Transverse colon (tissue), 4 donors: ENCODE data around the gene DIPK1B. TPM values are rescaled to one million over a fixed set of nuclear protein-coding genes. Genes with fewer than 3 reads are reported as not detected.

Experiments
- DNase-seq: peaks from one replicate; pipeline ENCODE4 v3.0.0-alpha.2; 2019
- H3K27ac ChIP-seq, 4 donors: fragments of 200-600 bp; sonication (generic); 2 replicates each; pipeline ENCODE4 v1.5.1; 2016 to 2018; ENCODE audit warnings: inconsistent platforms in 4 of 4
- H3K27me3 ChIP-seq: fragments of 200-600 bp; sonication (generic); 2 replicates; pipeline ENCODE4 v1.5.1; 2017; ENCODE audit warnings: inconsistent platforms
- H3K36me3 ChIP-seq, 4 donors: fragments of 200-600 bp; sonication (generic); 2 replicates each; pipeline ENCODE4 v1.5.1; 2017 to 2019; ENCODE audit warnings: inconsistent platforms in 4 of 4
- H3K4me1 ChIP-seq, 4 donors: fragments of 200-600 bp; sonication (generic); 2 replicates each; pipeline ENCODE4 v1.5.1; 2017 to 2020; ENCODE audit warnings: inconsistent platforms in 4 of 4
- H3K4me3 ChIP-seq, 4 donors: fragments of 200-600 bp; sonication (generic); 1 replicate in 1 of 4; 2 replicates in 3 of 4; pipeline versions ENCODE4 v1.5.1 to v1.6.1; 2017 to 2019; ENCODE audit warnings: inconsistent platforms in 4 of 4
- H3K9me3 ChIP-seq, 2 donors: fragments of 200-600 bp; sonication (generic); 2 replicates each; pipeline ENCODE4 v1.5.1; 2017 to 2019; ENCODE audit warnings: inconsistent platforms in 2 of 2
- EP300 ChIP-seq: sonication (generic); formaldehyde crosslinking; IDR thresholded peaks from one replicate; pipeline ENCODE4 v1.6.1; 2017; ENCODE audit warnings: antibody characterized with exemption, low read depth
- POLR2A ChIP-seq: fragments of 450-650 bp; IDR thresholded peaks from one replicate; pipeline ENCODE4 v1.6.1; 2016; ENCODE audit warnings: antibody characterized with exemption, mild to moderate bottlenecking, moderate library complexity
- POLR2AphosphoS5 ChIP-seq, 3 donors: sonication (generic); formaldehyde crosslinking; IDR thresholded peaks; one replicate each; pipeline ENCODE4 v1.6.1; 2016; ENCODE audit warnings: antibody characterized with exemption in 3 of 3
- WGBS, 2 donors: methylation state at CpG; one replicate each; pipeline ENCODE4 v1.1.5; 2018; ENCODE audit warnings: low coverage in 1 of 2; 5-methylcytosine and 5-hydroxymethylcytosine counted together
- in situ Hi-C, 4 donors: fragments of 200-750 bp; cut with MboI; loops; one replicate each; pipeline versions ENCODE4 v1.15.0 to v1.15.1; 2017; ENCODE audit warnings: low sequenced_read_pairs in 3 of 4, low pct_ligation_motif_present in 1 of 4, low pct_unique_long_range_greater_than_20kb in 1 of 4
- intact Hi-C: fragments of 100-400 bp; cut with DNase I; formaldehyde crosslinking; loops from one replicate; pipeline ENCODE4 v1.15.1; 2023; ENCODE audit warnings: low total_unique reads
- total RNA-seq, 4 donors: library from RNA; depleted of rRNA; stranded (reverse); fragments of >200 nt; gene quantifications; one replicate each; pipeline ENCODE4 v1.1.0, GENCODE V29; 2016
- TF ChIP-seq, protein P1 (sequence below), 5 experiments: fragments of 200-600 bp in 3 of 5; fragments of 450-650 bp in 2 of 5; sonication (generic) in 3 of 5; IDR thresholded peaks; 1 replicate in 2 of 5; 2 replicates in 3 of 5; pipeline ENCODE4 v1.5.1; 2016 to 2017; ENCODE audit warnings: antibody characterized with exemption in 5 of 5, inconsistent platforms in 3 of 5, mild to moderate bottlenecking in 2 of 5, moderate library complexity in 1 of 5

The DIPK1B gene
- total RNA-seq, 4 donors from 2014 or later = 3.5 to 12.3 (median 3.9) TPM

DNA sequence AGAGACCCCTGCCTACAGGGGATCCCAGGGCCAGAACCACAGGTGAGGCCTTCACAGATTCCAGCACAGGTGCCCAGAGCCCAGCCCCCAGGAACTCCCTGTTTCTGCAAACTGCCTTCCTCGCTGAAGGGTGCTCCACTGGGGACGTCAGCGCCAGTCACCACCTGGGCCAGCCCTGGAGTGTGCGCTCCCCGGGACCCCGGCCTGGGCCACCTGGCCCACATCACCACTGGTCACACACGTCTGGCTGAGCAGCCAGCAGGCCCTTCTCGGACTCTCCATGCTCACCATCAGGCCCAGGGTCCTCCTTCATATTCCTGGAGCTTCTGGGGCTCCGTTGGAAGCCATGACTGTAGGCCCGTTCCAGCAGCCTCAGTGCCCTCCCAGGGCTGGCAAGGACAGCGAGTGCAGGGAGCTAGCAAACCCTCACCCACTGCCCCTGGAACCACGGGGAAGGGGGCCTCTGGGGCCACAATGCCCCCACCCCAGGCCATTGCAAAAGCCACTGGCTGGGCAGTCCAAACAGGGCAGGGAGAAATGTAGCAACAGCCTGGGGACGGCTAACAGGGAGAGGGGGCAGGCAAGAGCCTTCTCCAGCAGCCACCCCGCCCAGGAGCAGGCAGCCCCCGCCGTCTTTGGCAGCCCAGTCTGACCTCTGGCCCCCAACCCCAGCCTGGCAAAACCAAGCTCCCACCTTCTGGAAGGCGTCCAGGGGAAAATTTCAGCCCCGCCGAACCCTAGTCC, 26.4 kb upstream of the DIPK1B start:
- Histone ChIP-seq H3K9me3 (no peaks in the 10 kb centered on the region), H3K27me3 (no peaks in the 10 kb centered on the region), H3K4me1 (peaks cover 25 to 53% (median 33%) of the 10 kb centered on the region in 4 donors), H3K27ac (peak overlapping the region; percentile 88 to 94 (median 90)), H3K4me3 (peak overlapping the region; percentile 64 to 87 (median 78)), H3K36me3 (no peaks in the 10 kb centered on the region)
- DNase-seq = no peak
- TF ChIP-seq POLR2A (no peak), EP300 (no peak), POLR2AphosphoS5 (IDR thresholded peaks at IDR 0.05) (no peak)
- TF ChIP-seq, protein P1, sequence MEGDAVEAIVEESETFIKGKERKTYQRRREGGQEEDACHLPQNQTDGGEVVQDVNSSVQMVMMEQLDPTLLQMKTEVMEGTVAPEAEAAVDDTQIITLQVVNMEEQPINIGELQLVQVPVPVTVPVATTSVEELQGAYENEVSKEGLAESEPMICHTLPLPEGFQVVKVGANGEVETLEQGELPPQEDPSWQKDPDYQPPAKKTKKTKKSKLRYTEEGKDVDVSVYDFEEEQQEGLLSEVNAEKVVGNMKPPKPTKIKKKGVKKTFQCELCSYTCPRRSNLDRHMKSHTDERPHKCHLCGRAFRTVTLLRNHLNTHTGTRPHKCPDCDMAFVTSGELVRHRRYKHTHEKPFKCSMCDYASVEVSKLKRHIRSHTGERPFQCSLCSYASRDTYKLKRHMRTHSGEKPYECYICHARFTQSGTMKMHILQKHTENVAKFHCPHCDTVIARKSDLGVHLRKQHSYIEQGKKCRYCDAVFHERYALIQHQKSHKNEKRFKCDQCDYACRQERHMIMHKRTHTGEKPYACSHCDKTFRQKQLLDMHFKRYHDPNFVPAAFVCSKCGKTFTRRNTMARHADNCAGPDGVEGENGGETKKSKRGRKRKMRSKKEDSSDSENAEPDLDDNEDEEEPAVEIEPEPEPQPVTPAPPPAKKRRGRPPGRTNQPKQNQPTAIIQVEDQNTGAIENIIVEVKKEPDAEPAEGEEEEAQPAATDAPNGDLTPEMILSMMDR (IDR thresholded peaks at IDR 0.05) = no peak
- in situ Hi-C loops = no loop called here
- intact Hi-C loops = loop anchor here (5.0 kb wide), 1 partner anchor 41 kb away; no protein-coding TSS in a partner anchor
- WGBS, 2 donors = 43% methylated on average over 19 of the region's 19 CpGs; no CpG with 5 or more reads in 1 of the 2 donors

DNA sequence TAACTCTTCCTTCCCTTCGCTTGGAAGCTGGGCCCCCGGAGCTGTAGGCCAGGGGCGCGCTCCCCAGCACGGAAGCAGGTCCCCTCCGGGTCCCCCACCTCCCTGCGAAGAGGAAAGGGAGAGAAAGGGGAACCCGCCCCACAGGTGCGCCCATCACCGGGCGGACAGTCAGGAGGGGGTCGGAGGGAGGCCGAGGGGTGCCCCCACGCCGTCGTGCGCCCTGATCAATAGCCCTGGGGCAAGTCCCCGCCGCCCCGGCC, 25.9 kb upstream of the DIPK1B start:
- 3% methylated on average over 11 of the region's 20 CpGs; no CpG with 5 or more reads in 1 of the 2 donors for WGBS, 2 donors
- Histone ChIP-seq H3K27ac (peak overlapping the region; percentile 88 to 94 (median 90)), H3K27me3 (no peaks in the 10 kb centered on the region), H3K4me3 (peak overlapping the region; percentile 64 to 87 (median 78)), H3K9me3 (no peaks in the 10 kb centered on the region), H3K36me3 (no peaks in the 10 kb centered on the region), H3K4me1 (peaks cover 28 to 58% (median 35%) of the 10 kb centered on the region in 4 donors)
- no peak for DNase-seq
- TF ChIP-seq POLR2A (no peak), EP300 (no peak), POLR2AphosphoS5 (IDR thresholded peaks at IDR 0.05) (no peak)
- TF ChIP-seq, protein P1 (IDR thresholded peaks at IDR 0.05) = no peak
- intact Hi-C loops = loop anchor here (5.0 kb wide), 1 partner anchor 41 kb away; no protein-coding TSS in a partner anchor
- in situ Hi-C loops = no loop called here

DNA sequence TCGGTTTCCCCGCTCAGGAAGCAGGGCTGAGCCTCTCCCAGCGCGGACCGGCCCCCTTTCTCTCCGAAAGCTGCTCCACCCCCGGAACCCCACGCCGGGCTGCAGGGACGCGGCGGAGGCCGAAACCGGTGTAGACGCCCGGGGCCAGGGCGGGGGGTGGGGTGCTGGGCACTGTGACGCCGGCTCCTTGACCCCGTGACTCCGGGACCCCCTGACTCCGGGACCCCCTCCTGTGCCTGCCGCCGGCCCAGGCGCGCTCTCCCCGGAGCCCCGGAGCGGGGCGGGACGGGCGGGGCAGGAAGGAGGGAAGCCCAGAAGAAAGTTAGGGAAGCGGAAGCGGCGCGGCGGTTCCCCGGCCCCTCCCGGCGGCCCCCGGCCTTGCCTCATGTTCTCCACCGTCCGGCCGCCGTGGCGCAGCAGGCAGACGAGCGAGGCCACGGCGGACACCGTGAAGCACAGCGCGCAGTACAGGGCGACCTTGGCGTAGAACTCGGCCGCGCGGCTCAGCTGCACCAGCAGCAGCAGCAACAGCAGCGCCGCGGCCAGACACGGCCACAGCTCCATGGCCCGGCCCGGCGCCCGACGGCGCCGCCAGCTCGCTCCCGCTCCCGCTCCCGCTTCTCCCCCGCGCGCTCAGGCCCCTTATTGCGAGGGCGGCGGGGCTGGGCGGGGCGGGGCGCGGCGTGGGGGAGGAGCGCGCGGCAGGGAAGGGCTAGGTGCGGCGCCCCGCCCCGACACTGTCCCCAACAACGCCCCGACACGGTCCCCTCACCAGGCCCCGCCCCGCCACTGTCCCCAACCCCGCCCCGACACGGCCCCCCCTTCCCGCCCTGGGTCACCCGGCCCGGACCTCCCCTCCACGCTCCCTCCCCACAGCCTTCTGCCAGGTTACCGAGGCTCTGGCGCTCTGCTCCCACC, 25.3 kb upstream of the DIPK1B start, which contains the start of gene AGPAT2:
Gene AGPAT2, minus strand, starts transcription at position 664 of the 918 bp plus-strand sequence. Its CDS starts 100 bp downstream, at position 564.
- TF ChIP-seq POLR2A = peak; percentile 78
- peak; percentile 11 to 77 (median 76) for TF ChIP-seq POLR2AphosphoS5 (IDR thresholded peaks at IDR 0.05)
- no peak for TF ChIP-seq EP300
- TF ChIP-seq, protein P1 (IDR thresholded peaks at IDR 0.05) = peak in 1 of 5 experiments; percentile 24
- peaks cover 28 to 64% (median 38%) of the 10 kb centered on the region in 4 donors for H3K4me1 ChIP-seq
- peak within 1 kb of the TSS; percentile 88 to 94 (median 90) for H3K27ac ChIP-seq
- peak within 1 kb of the TSS; percentile 64 to 87 (median 78) for H3K4me3 ChIP-seq
- 0% methylated on average over 33 of the region's 106 CpGs; no CpG with 5 or more reads in 1 of the 2 donors for WGBS, 2 donors
- DNase-seq = peak; percentile 92
- H3K36me3 ChIP-seq = no peaks in the 10 kb centered on the region
- in situ Hi-C loops = no loop called here
- intact Hi-C loops = loop anchor here (5.0 kb wide), 1 partner anchor 40 kb away; no protein-coding TSS in a partner anchor
- H3K9me3 ChIP-seq = no peaks in the 10 kb centered on the region
- no peaks in the 10 kb centered on the region for H3K27me3 ChIP-seq
